GM18517 (cell line): Measurements from ENCODE around the gene IL1B.
"Not testable (repeated sequence)": the region's sequence is repeated elsewhere in the genome, so short reads cannot be mapped to it uniquely, and the experiment has no call there.

Experiments used
- ATAC-seq: cut with Tn5 transposase; IDR thresholded peaks from one replicate; pipeline ENCODE4 v1.9.1; 2021; ENCODE audit warnings: mild to moderate bottlenecking, moderate library complexity; ENCODE audit not compliant: unreplicated experiment

Gene IL1B

DNA sequence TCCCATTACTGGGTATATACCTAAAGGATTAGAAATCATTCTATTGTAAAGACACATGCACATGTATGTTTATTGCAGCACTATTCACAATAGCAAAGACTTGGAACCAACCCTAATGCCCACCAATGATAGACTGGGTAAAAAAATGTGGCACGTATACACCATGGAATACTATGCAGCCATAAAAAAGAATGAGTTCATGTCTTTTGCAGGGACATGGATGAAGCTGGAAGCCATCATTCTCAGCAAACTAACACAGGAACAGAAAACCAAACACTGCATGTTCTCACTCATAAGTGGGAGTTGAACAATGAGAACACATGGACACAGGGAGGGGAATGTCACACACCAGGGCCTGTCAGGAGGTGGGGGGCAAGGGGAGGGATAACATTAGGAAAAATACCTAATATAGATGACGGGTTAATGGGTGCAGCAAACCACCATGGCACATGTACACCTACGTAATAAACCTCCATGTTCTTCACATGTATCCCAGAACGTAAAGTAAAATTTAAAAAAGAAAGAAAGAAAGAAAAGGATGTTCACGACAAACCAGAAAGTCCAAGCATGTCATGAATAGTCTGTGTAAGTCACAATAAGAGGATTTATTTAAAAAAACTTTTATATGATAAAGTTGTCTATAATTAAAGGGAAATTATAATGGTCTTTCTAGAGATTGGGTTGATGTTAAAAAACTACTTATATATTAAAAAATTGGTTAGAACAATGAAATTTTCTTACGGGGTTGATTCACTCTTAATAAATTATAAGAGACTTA, 23.0 kb upstream of the IL1B start:
- not testable (repeated sequence) for ATAC-seq

DNA sequence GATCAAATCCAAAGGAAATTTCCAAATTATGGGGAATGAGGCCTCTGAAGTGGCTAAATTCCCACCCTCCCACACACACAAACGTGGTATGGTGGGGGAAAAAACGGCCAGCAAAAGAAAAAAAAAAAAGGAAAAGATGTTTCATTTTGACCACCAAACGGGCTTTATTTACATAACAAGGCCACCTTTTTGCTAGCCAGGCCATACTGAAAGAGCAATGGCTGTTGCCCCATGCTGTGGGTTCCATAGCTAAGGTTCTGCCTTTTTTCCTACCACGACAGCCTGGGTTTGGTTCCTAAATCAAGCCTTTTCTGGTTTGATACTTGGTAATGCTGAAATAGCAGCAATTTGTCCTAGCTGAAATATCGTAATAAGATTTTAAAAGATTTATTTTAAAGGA, 14.0 kb upstream of the IL1B start:
- no peak for ATAC-seq

DNA sequence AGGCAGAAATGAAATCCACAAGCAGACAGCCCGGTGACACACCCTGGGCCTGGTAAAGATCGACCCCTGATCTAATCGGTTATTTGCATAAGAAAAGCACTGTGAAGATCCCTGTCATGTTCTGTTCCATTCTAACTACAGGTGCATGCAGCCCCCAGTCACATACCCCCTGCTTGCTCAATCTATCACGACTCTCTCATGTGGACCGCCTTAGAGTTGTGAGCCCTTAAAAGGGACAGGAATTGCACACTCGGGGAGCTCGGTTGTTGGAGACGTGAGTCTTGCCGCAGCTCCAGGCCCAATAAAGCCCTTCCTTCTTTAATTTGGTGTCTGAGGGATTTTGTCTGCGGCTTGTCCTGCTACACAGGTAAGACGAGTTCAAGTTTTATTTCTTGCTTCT, 13.4 kb upstream of the IL1B start:
- ATAC-seq: no peak

DNA sequence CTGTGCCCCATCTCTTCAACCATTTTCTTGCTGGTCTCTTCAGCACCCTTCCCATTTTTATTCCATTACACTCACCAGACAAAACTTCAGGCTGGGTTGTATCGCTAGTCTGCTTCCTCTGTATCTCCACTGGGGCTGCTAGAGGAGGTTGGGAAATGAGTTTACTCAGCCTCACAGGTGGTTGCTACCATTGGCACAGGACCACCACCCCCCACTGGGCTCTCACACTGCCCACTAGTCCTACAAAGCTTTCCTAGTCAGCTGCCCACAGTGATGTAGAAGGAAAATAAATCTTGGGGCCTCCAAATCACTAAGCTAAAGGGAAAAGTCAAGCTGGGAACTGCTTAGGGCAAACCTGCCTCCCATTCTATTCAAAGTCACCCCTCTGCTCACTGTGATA, 12.3 kb upstream of the IL1B start:
- no peak for ATAC-seq

DNA sequence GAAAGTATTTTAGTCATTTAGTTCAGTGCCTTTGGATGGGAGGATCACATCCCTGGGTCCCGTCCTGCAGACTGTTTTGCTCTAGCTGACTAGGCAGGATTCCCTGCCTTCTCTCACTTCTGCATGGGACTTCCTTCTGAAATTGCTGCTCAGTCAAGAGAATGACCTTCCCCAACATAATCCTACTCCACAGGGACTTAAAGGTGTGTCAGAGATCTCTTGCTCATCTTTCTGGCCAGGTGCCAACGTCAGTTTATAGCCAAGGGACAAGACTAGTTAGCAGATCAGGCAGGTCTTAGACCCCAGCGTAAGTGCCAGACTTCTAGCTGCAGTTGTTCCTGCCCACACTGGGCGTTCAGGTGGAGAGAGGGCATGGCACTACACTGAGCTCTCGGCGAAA, 9.5 kb upstream of the IL1B start:
- ATAC-seq: no peak

DNA sequence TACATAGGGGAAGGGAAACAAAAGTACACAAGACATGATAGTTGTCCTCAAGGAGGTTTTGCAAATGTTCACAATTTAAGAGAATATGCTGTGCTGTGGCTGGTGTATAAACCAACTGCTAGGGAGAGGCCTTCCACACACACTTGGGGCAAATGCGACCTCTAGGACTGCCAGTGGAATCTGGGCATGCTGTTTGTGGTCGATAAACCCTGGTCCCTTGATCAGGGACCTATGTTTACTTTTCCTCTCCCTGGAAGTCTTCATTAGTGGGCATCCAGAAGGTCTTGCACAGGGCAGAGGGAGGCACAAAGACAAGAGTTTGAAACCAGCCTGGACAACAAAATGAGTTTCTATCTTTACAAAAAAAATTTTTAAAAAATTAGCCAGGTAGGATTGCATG, 7.3 kb upstream of the IL1B start:
- no peak for ATAC-seq

DNA sequence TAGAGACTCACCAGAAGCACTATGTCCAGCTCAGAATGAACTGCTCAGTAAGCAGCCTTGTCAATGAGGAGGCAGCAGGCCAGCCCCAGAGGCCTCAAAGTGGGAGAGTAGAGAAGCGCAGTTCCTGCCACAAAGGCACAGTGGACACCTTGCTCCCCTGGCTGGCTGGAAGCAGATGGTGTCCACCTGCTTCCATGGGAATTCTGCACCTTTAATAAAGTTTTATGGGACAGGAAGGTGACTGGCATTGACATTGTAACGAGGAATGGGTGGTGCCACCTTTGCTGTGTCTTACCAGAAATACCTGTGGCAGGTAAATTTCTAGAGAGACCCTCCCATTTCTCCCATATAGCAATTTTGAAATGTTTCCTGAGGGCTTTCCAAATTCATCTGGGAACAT, 6.7 kb upstream of the IL1B start:
- no peak for ATAC-seq

DNA sequence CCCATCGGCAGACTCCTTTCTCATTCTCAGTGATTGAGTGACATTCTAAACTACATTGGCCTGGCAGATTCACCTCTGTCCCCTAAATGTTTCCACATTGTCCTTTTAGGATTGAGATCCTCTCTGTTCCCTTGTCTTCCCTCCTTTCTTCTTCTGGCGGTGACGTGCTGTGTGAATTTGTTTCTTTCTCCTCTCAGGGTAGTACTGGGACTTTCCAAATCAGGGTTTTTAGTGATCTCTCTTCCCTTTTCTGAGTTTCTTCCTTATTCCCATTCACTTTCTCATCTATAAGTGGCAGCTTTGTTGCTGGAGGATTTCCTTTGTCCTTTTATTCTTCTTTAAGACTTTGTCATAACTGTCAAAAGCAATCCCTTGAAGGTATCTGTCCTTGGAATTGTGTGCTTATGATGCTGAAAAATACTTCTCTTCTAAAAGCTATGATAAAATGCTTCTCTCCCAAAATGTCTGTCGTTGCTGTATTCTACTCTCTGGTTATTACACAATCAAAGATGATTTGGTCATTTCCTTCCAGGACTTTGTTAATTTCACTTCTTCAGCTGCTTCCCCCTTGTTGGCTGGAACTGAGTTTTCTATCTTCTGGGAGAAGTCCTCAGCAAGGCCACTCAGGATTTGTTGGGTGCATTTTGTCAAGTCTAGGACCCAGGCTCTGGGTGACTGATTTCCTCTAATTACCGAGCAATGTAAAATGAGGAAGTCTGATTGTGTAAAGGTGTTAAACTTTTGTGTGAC, 4.9 kb upstream of the IL1B start:
- ATAC-seq: no peak

DNA sequence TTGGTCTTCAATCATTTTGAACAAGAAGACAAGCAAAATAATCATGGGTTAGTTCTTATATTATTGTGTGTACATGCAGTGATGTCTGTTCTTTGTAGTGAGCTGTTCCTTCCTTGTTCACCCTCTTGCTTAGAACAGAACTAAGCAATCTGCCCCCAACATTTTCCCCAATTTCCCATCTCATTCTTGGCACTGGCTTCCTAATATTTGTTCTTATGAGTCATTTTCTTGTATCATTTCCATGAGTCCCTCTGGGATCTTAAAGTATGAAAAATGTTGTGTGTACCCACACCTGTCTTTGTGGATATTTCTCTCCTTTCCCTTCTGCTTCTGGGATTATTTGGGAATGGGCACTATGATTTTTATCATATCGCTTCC, 3.5 kb upstream of the IL1B start:
- no peak for ATAC-seq

DNA sequence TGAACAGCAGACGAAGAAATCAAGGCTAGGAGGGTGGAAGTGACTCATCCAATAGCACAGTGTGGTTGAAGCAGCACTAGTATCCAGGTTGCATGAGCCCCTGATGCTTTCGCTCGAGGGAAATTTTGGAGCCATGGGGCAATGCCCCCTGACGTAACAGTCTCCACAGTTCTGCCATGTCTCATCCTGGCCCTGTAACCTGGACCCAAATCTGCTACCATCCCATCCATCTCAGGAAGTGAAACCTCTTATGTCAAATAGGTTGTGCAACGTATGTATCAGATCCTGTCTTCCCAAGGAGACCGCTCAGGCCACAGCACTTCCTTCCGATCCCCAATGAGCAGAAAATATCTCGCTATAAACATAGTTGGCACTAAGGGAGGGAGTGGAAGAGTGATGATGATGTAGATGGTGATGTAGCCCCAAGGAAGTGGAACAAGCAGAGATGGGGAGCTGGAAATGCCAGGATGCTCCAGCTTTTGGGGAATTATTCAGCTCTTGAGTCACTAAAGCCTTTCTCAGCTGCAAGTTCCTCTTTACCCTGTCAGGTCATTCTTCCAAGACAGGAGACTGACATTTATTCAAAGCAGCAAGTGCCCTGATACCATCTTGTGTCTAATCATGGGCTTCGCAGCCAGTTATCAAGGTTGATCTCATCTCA, 3.0 kb upstream of the IL1B start:
- ATAC-seq: no peak

DNA sequence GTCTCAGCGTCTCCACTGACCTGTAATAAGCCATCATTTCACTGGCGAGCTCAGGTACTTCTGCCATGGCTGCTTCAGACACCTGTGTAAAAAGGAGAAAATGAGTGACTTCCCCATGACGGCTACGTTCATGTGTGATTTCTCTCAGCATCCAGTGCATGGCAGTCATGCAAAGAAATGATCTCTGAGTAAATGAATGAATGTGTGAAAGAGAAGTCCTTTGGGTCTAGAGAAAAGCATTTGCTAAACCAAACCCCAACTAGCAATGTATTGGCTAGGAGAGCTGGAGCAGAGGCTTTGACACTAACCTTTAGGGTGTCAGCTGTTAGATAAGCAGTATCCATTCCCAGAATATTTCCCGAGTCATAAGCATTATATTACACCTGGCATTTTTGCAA, 417 bp downstream of the IL1B start:
- no peak for ATAC-seq

DNA sequence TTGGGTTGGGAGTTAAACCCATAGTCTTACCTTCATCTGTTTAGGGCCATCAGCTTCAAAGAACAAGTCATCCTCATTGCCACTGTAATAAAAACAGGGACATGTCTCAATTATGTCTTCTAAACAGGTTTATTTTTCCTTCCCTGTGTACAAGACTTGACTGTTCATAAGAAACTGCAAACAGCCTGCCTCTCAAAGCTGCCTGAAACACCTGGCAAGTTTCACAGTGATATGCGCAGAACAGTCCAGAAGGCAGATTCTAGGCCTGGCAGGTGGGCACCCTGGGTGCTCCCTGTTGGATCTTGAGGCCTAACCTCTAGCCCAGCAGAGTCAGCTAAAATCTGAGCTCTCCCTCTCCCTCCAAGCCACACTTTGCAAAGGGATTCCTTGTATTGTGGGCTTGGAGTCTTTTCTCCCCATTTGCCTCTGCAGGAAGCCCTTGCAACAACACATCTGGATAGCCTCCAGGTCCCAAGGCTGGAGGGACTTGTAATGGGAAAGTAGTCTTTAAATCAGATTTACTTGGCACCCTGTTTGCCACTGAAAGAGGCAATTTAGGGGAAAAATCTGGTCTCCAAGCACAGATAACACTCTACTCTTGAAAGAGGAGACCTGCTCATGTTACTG, 930 bp downstream of the IL1B start:
- no peak for ATAC-seq

DNA sequence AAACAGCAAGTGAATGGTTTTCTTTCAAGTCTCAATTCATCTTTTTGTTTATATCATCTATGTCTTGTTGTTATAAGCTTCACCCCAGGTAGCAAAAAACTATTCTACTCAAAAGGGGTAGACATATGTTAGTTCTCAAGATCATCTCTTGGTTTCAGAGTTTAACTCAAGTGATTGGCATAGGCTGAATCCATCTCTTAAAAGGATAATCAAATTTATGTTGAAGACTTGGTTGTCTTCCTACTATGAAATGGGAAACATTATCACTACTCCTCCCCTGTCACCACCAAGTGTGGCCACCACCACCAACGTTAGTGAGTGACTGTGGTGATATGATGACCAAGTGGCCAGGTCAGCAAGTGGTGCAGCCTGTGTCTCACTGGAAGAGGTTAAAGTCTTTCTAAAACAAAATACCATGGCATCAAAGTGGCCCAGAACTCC, 1.5 kb downstream of the IL1B start:
- no peak for ATAC-seq

DNA sequence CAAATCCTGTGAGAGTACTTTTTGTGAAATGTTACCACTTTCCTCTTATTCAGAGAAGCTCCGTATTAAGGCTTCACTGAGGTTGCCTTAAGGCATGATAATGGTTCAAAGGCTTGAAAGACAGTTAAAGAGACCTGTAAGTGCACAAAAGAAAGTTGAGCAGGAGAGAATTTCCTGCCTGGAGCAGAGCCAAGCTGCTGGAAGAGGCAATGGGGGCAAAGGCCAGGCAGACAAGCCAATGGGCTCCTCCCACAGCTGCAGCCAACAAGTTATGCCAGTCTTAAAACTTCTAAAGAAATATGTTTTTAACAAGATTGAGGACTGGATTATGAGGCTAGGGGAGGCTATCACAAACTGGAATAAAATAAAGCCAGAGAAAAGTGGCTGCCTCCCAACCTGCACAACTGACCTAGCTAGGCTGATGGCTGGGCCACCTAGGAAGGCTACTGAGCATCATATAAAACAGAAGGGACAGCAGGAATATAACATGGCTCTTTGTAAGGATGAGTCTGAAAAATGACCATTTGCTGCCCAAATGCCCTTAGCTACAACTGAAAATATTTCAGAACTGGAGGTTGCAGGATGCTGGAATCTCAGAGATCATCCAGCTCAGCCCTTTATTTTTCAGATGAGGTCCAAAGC, 2.1 kb downstream of the IL1B start:
- no peak for ATAC-seq

DNA sequence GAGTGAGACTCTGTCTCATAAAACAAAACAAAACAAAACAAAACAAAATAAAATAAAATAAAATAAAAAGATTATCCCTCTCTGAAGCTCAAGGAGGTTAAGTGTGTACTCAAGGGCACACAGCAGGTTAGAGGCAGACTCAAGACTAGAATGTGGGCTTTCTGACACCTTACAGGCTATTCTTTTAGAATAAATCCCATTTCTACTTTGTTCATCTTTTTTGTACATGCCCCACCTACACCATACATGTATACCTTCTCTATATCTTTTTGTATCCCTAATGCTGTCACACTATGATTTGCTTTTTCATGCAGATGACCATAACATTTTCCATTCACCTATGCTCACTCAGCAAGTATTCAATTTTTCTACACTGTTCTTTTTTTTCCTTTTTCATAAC, 2.6 kb downstream of the IL1B start:
- no peak for ATAC-seq

DNA sequence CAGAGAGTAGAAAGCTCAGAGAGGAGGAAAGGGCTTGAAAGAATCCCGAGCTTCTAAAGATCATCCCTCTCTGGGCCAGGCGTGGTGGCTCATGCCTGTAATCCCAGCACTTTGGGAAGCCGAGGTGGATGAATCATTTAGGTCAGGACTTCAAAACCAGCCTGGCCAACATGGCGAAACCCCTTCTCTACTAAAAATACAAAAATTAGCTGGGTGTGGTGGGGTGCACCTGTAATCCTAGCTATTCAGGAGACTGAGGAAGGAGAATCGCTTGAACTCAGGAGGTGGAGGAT, 3.0 kb downstream of the IL1B start:
- not testable (repeated sequence) for ATAC-seq

DNA sequence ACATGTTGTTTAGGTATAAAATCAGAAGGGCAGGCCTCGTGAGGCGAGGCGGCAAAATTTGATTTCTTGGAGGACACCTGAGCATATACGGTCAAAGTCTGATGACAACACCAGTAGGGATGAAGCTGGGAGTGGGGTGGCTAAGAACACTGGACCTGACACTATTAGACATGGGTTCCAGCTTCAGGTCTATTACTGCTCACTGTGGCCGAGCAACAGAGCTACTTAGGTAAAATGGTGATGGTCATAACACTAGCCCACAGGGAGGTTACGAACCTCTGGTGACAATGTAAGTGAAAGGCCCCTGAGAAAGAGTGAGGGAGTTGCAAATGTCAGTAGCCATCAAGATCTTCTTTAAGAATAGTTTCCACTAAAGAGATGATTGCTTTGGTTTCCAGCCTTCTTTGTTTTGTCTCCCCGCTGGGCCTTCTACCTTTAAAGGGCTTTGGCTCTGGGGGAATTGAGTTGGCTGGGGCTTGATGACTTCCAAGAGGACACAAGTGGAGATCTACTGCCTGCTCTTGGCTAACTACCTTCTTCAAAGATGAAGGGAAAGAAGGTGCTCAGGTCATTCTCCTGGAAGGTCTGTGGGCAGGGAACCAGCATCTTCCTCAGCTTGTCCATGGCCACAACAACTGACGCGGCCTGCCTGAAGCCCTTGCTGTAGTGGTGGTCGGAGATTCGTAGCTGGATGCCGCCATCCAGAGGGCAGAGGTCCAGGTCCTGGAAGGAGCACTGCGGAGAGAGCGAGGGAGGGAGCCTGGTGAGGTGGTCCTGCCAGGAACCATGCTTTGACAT, 3.5 kb downstream of the IL1B start:
- no peak for ATAC-seq

DNA sequence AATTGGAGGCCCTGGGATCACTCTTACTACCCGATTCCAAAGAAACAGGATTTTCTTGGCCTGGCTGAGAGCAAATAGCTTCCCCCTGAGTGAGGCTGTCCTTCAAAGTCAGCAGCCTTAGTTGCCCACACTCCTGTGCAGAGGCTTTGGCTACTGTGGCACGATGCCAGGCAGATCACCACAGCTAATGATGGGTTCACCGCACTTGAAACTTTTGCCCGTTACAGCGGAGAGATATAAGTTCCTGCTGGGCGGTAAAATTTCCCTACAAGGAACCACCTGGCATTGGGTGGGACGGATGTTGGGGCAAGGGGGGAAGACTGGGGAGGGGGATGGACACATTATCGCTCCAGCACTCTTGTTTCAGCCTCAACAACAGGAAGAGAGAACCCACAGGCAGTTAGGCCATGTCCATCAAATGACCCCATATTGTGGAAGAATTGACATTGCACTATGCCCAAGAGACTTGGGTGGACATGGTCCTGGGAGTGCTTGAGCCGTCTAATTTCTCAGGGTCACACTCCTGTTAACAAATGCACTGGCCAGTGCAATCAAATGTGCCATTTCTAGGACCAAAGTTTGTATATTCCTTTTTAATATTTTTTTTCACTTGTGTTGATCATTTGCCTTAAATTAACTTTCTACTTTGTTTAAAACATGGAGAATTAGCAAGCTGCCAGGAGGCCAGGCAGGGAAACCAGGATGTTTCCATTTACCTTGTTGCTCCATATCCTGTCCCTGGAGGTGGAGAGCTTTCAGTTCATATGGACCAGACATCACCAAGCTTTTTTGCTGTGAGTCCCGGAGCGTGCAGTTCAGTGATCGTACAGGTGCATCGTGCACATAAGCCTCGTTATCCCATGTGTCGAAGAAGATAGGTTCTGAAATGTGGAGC, 4.4 kb downstream of the IL1B start:
- ATAC-seq: no peak

DNA sequence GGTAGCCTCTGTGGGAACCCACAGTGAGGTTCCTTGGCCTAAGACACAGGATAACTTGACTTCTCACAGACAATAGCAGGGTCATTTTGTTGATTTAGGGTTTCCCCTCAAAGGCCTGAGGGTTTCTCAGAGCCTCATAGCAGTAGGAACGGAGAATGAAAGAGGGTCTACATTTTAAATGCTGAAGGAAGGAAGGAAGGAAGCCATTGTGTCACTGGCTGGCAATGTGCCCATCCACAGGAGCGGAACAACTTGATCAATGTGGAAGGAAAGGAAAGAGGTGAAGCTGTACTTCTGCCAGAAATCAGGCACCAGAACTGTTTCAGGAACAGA, 5.1 kb downstream of the IL1B start:
- ATAC-seq: no peak
